HEK293T (cell line): Measurements from ENCODE around the gene ATP6V1G3.

ENCODE experiments used
- BHLHE40 ChIP-seq: fragments of 450-650 bp; IDR thresholded peaks from 2 replicates; pipeline ENCODE4 v1.6.1; 2016; ENCODE audit warnings: mild to moderate bottlenecking, moderate library complexity, borderline replicate concordance
- SUZ12 ChIP-seq: fragments of 450-650 bp; IDR thresholded peaks from 2 replicates; pipeline ENCODE4 v1.6.1; 2016; ENCODE audit warnings: mild to moderate bottlenecking

DNA sequence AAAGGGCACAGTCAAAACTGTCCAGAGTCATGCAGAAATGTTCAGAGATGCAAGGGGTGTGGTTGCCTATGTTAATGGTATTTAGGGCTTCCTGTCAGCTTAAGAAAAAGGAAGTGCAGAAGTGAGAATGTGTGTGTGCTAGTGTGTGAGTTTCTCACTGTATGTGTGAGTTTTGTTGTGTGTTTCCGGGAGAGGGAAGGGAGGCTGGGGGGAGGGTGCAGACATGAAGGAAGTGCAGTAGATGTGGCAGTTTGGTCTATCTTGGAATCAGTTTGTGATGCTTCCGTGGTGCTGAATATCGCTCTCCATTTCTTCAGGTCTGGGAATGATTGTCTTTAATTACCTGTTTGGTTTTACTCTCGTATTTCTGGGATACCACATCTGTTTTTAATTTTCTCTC, 16.5 kb upstream of the ATP6V1G3 start:
- TF ChIP-seq SUZ12 (no peak), BHLHE40 (no peak)
